Activated T-helper 9 cell treated with anti-CD3 and anti-CD28 coated beads, Interleukin-2, amount 50 U/mL, for 16 hours (primary cell): ENCODE measurements around the gene PRR19.

Source experiments
- DNase-seq: peaks from one replicate; pipeline ENCODE4 v3.0.0-alpha.2; 2020; ENCODE audit warnings: low read depth

The PRR19 gene

GRCh38 chr19:42295342-42295741 lies 6.6 kb upstream of the PRR19 start:
- no peak for DNase-seq

DNA sequence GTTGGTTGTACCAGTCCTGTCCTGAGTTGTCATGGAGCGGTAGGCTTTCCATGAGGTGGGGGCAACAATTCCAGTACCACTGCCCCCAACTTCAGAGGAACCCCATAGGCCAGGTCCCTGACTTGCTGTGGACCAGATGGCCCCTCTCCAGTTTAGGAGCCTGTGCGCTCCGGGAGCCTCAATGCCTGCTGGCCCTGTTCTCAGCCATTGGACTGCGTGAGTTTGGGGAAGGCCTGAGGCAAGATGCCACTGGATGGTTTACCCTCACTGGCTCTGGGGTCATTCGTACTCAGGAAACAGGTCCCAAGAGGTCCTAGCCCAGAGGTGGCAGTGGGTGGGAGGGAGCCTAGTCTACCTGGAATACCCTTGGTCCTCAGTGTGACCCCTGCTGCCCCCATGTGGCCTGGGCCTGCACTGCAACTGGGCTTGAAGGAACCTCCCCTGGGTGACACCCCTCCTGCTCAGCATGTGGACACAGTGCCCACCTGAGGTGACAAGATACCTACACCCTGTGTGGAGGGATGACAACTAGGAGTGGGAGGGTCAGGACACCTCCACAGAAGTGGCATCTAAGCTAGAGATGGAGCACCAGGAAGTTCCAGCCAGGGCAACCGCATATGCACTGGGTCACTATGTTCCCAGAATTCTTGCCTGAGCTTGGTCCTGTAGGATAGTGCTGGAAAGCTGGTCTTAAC lies 6.0 kb upstream of the PRR19 start:
- DNase-seq = peak; percentile 84

GRCh38 chr19:42297039-42297438 lies 4.9 kb upstream of the PRR19 start:
- DNase-seq = no peak

DNA sequence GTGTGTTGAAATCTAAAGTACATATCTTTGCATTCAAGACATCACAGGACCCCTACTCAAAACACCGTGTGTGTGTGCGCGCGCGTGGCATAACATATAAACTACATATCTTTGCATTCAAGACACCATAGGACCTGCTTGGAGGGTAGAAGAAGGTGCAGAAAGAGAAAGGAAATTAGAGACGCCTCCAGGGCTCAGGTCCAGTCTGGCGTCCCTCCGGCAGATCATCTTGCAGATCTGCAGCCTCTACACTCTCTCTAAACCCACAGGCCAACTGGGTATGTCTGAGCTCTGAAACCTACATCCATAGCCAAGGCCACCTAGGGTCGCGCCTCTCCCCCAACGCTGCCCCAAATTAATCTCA lies 1.2 kb downstream of the PRR19 start:
- DNase-seq = no peak

DNA sequence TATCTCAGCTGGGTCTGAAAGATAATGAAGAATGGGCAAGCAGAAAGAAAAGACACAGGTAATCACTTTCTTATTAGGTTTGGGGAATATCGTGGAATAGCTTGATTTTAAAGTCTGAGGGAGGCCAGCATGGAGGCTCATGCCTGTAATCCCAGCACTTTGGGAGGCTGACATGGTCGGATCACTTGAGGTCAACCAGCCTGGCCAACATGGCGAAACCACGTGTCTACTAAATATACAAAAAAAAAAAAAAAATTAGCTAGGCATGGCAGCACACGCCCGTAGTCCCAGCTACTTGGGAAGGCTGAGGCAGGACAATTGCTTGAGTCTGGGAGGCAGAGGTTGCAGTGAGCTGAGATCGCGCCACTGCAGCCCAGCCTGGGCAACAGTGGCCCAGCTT lies 1.9 kb downstream of the PRR19 start:
- no peak for DNase-seq

DNA sequence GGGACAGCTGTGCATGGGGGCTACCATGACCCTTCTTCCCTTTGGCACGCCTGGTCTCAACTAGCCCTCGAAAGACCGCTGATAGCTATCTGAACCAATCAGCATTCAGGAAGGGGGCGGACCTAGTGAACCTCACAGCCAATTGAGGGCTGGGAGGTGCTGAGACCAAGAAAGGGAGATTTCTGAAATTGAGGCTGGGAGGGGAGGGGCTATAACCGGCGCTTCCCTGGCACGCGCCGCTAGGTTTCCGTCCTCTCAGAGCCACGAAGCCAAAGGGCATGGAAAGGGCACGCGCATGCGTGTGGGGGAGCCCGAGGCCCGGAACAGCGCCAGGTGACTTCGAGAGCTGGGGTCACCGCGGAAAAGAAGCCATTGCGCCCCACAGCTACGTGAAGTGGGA lies 4.7 kb downstream of the PRR19 start:
- no peak for DNase-seq

GRCh38 chr19:42309686-42310085 lies 7.8 kb downstream of the PRR19 start:
- DNase-seq = no peak

DNA sequence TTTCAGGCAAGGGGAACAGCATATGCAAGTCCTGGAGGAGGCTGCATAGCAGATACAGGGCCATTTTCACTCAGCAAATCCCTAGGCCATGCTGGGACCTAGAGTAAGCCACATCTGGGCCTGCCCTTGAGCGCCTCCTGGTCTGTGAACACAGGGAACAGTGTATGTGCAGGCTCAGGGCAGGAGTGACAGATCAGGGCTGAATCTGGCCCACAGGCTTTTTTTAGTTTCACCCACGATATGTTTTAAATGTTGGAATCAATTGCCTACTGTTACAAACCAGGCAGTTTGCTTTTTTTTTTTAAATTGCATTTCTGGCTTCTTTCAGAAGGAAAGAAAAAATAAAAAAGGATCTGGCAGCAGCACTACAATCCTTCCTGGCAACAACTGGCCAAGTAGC lies 9.7 kb downstream of the PRR19 start:
- DNase-seq = no peak

DNA sequence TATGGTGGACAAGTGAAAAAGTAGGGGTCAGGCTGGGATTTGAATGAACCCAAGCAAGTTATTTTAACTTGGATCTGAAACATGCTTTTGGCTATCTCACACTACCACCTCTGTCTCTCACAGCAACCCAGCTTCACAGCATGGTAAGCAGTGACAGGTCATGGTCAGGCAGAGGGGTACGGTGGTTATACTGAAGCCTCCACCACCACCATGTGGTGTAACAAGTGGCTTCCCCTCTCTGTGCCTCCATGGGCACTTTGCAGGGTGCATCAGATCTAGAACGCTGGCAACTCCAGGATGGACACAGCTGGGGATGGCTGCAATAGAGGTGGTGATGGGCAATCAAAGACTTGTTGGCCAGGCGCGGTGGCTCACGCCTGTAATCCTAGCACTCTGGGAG lies 10.4 kb downstream of the PRR19 start:
- no peak for DNase-seq

DNA sequence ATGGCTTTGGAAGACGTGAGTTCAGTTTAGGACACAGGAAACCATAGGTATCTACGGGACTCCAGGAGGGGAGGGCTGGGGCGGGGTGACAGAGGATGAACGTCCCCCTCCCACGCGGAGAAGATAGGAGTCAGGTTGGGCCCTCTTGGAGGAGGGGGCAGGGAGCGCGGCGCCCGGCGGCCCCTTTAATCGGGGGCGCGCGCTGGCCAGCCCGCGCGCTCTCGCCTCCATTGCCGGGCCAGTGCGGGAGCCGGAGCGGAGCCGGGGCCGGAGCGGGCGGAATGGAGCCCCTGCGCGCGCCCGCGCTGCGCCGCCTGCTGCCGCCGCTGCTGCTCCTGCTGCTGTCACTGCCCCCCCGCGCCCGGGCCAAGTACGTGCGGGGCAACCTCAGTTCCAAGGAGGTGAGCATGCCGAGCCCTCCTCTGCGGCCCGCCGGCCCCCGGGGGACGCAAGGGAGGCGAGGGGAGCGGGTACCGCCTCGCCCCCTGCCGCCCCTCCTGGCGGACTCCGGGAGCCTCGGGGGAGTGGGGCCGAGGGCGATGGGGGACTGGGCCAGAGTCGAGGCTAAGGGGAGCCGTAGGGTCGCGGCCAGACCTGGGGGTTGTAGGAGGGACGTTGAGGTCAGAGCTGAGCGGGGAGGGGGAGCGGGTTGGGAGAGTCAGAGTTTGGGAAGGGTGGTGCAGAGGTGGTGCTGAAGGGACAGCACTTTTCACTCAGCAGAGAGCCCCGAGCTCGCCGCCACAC lies 11.3 kb downstream of the PRR19 start, which contains the start of gene TMEM145:
Gene TMEM145 (plus strand): TSS at position 214 of the 744 bp plus-strand sequence. CDS start 68 bp downstream, at position 282.
- no peak for DNase-seq

- no peak for DNase-seq
Measured at GRCh38 chr19:42313840-42314755, 12.2 kb downstream of the PRR19 start.

- DNase-seq = no peak
Measured at GRCh38 chr19:42315024-42315423, 13.1 kb downstream of the PRR19 start.

DNA sequence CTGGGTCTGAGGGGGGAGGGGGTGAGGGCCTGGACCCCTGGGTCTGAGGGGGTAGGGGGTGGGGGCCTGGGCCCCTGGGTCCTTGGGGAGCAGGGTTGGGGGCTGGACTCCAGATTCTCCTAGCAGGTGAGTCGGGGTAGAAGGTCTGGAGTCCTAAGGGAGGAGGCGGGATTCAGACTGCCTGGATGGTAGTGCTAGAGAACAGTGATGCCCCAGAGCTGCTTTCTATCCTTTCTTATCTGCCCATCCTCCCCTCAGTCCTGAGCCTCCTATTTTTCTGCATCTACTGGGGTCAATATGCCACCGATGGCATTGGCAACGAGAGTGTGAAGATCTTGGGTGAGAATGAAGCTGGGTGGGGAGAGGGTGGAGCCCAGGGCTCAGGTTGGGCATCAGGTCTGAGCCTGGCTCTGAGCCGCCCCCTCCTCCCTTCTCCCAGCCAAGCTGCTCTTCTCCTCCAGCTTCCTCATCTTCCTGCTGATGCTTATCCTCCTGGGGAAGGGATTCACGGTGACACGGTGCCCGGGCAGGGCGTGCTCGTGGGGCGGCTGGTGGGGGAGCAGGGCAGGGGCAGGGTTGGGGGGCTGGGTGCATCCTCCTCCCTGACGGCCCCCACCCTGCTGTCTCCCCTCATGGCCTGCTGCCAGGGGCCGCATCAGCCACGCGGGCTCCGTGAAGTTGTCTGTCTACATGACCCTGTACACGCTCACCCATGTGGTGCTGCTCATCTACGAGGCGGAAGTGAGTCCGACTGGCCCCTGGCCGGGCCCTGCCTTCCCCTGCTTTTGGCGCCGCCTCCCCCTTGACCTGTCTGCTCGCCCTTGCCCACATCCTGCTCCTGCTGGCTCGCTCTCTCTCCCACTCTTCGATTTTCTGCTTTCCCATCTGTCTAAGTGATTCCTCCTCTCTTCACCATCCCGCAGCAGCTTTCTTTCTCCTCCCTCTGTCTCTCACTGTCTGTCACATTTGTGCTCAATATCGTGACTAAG lies 14.6 kb downstream of the PRR19 start:
- no peak for DNase-seq

DNA sequence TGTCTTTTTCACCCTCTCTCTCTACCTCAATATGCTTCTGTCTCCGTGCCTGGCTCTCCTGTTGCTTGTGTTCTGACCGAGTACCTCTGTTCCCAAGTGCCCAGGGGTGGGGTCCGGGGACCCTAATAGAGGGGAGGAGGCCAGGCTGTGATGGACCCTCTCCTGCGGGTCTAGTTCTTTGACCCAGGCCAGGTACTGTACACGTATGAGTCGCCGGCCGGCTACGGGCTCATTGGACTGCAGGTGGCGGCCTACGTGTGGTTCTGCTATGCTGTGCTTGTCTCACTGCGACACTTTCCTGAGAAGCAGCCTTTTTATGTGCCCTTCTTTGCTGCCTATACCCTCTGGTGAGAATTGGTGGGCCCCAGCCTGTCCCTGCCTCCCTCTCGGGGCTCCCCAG lies 15.6 kb downstream of the PRR19 start:
- DNase-seq = no peak

GRCh38 chr19:42322305-42322704 lies 20.4 kb downstream of the PRR19 start:
- no peak for DNase-seq

GRCh38 chr19:42323473-42323851 lies 21.5 kb downstream of the PRR19 start:
- no peak for DNase-seq

DNA sequence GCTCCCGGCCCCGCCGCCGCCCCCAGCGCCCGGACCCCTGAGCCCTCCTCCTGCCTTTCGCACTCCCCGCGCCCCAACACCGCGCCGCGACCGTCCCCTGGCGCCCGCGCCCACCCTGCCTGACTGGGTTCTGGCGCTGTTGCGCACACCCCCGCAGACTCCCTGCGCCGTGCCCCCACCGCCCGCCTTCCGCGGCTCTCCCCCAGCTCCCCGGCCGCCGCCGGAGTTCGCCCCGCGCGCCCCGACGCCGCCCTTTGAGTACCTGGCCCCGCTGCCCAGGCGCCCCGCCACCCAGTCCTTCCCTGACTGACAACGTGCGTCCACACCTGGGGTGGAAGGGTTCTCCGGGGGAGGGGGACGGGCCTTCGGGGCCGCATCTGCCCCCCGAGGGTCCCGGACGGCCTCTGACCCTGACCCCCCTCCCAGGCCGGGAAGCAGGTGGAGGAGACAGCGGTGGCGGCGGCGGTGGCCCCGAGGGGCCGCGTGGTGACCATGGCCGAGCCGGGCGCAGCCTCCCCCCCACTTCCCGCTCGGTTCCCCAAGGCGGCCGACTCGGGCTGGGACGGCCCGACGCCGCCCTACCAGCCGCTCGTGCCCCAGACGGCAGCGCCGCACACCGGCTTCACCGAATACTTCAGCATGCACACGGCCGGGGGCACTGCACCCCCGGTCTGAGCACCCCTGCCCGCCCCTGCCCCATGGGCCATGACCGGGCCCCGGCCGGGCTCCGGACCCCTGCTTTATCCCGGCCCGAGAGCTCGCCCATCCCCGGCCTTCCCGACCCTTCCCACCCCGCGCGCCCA lies 22.1 kb downstream of the PRR19 start:
- no peak for DNase-seq

DNA sequence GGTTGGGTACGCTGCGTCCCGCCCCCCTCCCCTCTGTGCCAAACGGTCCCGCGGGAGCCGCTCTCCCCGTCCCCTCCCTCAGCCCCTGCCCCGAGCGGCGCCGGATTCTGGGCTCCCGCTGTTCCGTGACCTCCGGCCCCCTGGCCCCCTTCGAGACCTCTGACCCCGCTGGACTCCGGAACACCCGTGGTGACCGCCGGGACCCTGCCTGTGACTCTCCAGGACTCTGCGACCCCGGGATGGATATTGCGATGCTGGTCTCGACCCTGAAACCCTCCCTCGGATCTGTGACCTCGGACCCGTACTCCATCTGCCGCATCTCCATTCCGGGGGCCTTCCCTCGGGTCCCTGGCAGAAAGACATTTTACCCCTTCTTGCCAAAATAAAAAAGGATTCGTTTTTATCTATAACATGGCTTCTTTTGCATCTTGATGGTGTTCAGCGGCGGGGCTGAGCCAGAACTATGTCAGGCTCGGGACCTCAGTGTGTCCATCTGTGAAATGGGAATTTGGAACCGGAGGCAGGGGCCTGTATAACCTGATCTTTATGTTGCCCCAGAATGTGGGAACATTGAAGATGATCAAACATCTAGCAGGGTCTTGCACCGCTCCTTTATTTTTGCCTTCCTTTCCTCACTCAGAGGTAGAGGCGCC lies 22.8 kb downstream of the PRR19 start:
- DNase-seq = no peak

DNA sequence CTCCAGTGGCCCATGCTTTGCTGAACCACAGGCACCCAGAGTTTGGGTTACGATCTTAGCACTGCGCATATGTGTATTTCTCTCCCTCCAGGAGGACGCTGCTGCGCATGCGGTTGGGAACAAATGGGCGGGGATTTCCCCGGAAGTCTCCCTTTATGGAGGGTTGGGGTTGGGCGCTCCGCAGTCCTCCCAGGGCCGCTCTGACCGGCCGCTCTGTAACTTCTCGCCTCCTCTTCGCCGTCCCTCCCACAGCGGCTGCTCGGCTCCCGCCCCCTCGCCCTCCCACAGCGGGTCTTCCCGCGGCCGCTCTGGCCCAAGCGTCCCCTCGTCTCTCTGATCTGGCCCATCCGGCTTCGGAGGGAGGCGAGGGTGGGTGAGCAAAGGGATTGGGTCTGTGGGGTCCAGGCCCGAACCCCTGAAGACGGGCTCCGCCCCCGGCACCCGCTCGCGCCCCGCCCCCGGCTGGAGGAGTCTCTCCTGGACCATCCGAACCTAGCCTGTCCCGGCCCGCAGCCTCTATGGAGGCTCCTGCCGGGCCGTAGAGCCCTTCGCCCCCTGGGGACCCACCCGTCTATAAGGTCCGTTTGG lies 23.5 kb downstream of the PRR19 start, which contains the start of gene MEGF8:
Gene MEGF8 (plus strand): TSS at position 328 of the 588 bp plus-strand sequence. CDS start 609 bp downstream, outside the sequence.
- peak; percentile 94 for DNase-seq
